Muscle layer of duodenum (tissue), 2 donors: ENCODE results near the gene PCSK5.
A peak's percentile ranks its signal among the peaks of the same experiment; 100 is the strongest.

Source experiments
- H3K27ac ChIP-seq: one replicate; pipeline ENCODE4 v1.7.0; 2013; ENCODE audit warnings: mild to moderate bottlenecking, low read length
- H3K27me3 ChIP-seq: one replicate; pipeline ENCODE4 v1.7.0; 2013; ENCODE audit warnings: low read depth, mild to moderate bottlenecking, control low read depth, low read length
- H3K36me3 ChIP-seq, 2 donors: one replicate each; pipeline ENCODE4 v1.7.0; 2013; ENCODE audit warnings: low read length in 2 of 2, control low read depth in 1 of 2, mild to moderate bottlenecking in 1 of 2; ENCODE audit not compliant: insufficient read depth in 2 of 2, control insufficient read depth in 1 of 2
- H3K4me1 ChIP-seq, 2 donors: one replicate each; pipeline ENCODE4 v1.7.0; 2013; ENCODE audit warnings: low read length in 2 of 2, mild to moderate bottlenecking in 2 of 2, control low read depth in 1 of 2, moderate library complexity in 1 of 2; ENCODE audit not compliant: insufficient read depth in 2 of 2, control insufficient read depth in 1 of 2
- H3K4me3 ChIP-seq, 2 donors: one replicate each; pipeline ENCODE4 v1.7.0; 2013; ENCODE audit warnings: low read length in 2 of 2, low read depth in 1 of 2, mild to moderate bottlenecking in 1 of 2
- H3K9me3 ChIP-seq, 2 donors: one replicate each; pipeline ENCODE4 v1.7.0; 2013; ENCODE audit warnings: low read length in 2 of 2, control low read depth in 1 of 2, mild to moderate bottlenecking in 1 of 2; ENCODE audit not compliant: control insufficient read depth in 1 of 2
- donor health status: healthy.

The PCSK5 gene

GRCh38 chr9:76366275-76366674, 475.8 kb downstream of the PCSK5 start:
- no peak overlapping the region for H3K4me3 ChIP-seq
- no peaks in the 10 kb centered on the region for H3K36me3 ChIP-seq
- H3K9me3 ChIP-seq: no peaks in the 10 kb centered on the region
- H3K27me3 ChIP-seq: no peaks in the 10 kb centered on the region
- no peaks in the 10 kb centered on the region for H3K4me1 ChIP-seq
- H3K27ac ChIP-seq: no peak overlapping the region

DNA sequence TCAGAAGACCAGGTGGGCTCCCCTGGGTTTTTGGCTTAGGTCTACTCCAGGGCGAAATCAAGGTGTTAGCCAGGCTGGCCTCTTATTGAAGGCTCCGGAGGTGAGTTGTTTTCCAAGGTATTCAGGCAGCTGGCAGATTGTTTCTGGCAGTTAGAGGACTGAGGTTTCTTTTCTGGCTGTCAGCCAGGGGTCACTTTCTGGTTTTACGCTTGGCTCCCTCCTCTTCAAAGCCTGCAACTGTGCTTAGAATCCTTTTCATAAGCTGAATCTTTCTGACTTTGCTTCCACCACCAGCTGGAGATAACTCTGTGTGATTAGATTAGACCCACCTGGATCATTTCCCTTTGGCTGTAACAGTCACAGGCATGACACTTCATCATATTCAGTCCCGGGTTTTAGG, 479.1 kb downstream of the PCSK5 start:
- Histone ChIP-seq H3K9me3 (no peaks in the 10 kb centered on the region), H3K27me3 (no peaks in the 10 kb centered on the region), H3K27ac (peak overlapping the region; percentile 56), H3K4me1 (peaks cover 15 to 27% of the 10 kb centered on the region in 2 donors), H3K36me3 (no peaks in the 10 kb centered on the region), H3K4me3 (no peak overlapping the region)

DNA sequence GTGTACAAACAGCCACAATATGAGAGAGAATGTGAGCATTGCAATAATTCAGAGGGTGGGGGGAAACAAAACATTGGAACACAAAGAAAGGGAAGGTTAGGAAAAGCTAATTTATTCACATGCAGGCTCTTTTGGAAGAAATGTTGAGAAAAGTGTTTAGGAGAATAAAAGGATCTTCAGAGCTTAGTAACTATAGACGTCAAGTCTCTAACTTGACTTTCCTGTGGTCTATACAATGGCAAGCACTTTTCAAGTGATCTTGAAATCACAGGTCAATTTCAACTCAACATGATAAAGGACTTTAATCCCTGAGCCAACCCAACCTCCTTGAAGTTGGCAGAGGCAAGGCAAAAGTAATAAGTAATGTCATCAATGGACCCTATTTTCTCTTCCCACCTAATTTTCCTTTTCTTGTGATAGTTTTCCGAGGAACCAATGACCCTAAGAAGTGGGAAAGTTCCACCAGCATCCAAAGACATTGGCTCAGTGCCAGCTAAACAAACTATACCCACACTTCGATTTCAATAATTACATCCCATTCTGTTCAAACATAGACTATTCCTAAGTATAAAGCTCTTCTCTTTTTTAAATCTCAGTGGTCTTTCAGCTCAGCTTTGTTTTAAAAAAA, 480.0 kb downstream of the PCSK5 start:
- peaks cover 19 to 36% of the 10 kb centered on the region in 2 donors for H3K4me1 ChIP-seq

GRCh38 chr9:76371901-76372300, 481.4 kb downstream of the PCSK5 start:
- Histone ChIP-seq H3K27ac (no peak overlapping the region), H3K4me1 (peaks cover 19 to 38% of the 10 kb centered on the region in 2 donors), H3K27me3 (no peaks in the 10 kb centered on the region), H3K9me3 (no peaks in the 10 kb centered on the region), H3K36me3 (no peaks in the 10 kb centered on the region), H3K4me3 (no peak overlapping the region)

More for the DNA sequence above, 480.0 kb downstream of the PCSK5 start:
- Histone ChIP-seq H3K4me3 (no peak overlapping the region), H3K9me3 (no peaks in the 10 kb centered on the region), H3K36me3 (no peaks in the 10 kb centered on the region), H3K27ac (no peak overlapping the region), H3K27me3 (no peaks in the 10 kb centered on the region)

DNA sequence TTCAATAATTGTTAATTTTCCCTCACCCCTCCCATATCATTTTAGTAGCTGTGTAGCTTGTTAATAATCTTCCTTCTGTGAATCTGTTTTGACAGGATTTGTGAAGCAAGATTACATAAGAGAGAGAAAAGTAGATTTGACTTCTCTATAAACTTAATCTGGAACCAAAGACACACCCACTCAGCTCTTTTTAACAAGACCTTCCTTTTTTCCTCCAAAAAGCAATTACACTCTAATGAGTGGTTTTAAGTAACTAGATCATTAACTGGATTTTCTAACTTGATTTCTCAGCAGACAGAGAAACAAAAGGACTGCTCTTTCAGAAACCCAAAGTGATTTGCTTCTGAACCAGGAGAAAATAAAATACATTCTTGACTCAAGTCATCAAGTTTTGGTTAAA, 481.9 kb downstream of the PCSK5 start:
- Histone ChIP-seq H3K27me3 (no peaks in the 10 kb centered on the region), H3K36me3 (no peaks in the 10 kb centered on the region), H3K4me3 (no peak overlapping the region), H3K9me3 (no peaks in the 10 kb centered on the region), H3K4me1 (peaks cover 19 to 38% of the 10 kb centered on the region in 2 donors), H3K27ac (peak overlapping the region; percentile 5)

GRCh38 chr9:76373173-76373783, 482.8 kb downstream of the PCSK5 start:
- Histone ChIP-seq H3K4me3 (no peak overlapping the region), H3K27ac (peak overlapping the region; percentile 73), H3K4me1 (peaks cover 19 to 38% of the 10 kb centered on the region in 2 donors), H3K36me3 (no peaks in the 10 kb centered on the region), H3K9me3 (no peaks in the 10 kb centered on the region), H3K27me3 (no peaks in the 10 kb centered on the region)

- Histone ChIP-seq H3K27ac (peak overlapping the region; percentile 73), H3K27me3 (no peaks in the 10 kb centered on the region), H3K9me3 (no peaks in the 10 kb centered on the region), H3K4me1 (peaks cover 19 to 38% of the 10 kb centered on the region in 2 donors), H3K4me3 (no peak overlapping the region), H3K36me3 (no peaks in the 10 kb centered on the region)
Observed at GRCh38 chr9:76373784-76374474, 483.5 kb downstream of the PCSK5 start.

GRCh38 chr9:76374783-76375559, 484.5 kb downstream of the PCSK5 start:
- peaks cover 19 to 38% of the 10 kb centered on the region in 2 donors for H3K4me1 ChIP-seq

DNA sequence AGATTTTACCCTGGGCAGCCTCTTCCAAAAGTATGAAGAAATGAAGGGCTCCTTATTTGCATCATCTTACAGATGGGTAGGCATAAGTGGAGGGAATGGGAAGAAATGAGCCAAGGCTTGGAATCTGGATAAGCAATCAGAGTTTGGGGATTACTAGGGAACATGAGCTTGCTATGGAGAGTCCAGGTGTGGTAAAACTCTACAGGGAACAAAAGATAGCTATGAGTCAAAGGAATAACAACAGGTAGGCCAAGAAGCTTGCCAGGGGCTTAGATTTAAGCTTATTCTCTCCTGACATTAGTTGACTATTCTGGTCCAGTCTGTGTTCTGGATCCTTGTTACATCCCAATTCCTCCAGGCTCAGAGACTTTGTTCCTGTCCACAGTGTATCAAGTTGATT, 487.3 kb downstream of the PCSK5 start:
- H3K9me3 ChIP-seq: no peaks in the 10 kb centered on the region
- no peak overlapping the region for H3K4me3 ChIP-seq
- H3K27me3 ChIP-seq: no peaks in the 10 kb centered on the region
- H3K36me3 ChIP-seq: no peaks in the 10 kb centered on the region
- no peak overlapping the region for H3K27ac ChIP-seq
- peaks cover 10 to 27% of the 10 kb centered on the region in 2 donors for H3K4me1 ChIP-seq

More at GRCh38 chr9:76374783-76375559, 484.5 kb downstream of the PCSK5 start:
- Histone ChIP-seq H3K27me3 (no peaks in the 10 kb centered on the region), H3K9me3 (no peaks in the 10 kb centered on the region), H3K27ac (peak overlapping the region; percentile 70), H3K4me3 (no peak overlapping the region), H3K36me3 (no peaks in the 10 kb centered on the region)

DNA sequence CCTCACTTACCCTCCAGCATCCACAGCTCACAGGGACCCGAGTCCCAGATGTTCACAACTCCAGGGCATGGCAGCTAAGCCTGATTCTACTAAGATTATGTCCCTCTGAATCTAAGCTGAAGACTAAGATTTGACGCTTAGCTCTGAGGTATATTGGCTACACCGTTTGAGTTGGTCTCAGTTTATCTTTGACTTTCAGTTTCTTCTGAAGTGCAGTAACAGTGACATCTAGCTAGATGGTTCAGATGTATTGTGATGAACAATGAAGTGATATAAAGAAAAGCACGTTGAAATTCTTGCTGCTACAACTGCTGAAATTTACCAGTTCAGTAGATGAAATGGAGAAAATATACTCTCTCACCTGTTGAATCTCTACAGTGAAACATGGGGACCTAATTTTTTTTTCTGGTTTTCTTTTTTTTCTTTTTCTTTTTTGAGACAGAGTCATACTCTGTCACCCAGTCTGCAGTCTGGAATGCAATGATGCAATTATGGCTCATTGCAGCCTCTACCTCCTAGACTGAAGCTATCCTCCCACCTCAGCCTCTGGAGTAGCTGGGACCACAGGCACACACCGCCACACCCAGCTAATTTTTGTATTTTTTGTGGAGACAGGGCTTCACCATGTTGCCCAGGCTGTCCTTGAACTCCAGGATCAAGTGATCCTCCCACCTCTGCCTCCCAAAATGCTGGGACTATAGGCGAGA, 488.0 kb downstream of the PCSK5 start:
- no peaks in the 10 kb centered on the region for H3K36me3 ChIP-seq

More for the DNA sequence above, 488.0 kb downstream of the PCSK5 start:
- Histone ChIP-seq H3K9me3 (no peaks in the 10 kb centered on the region), H3K27me3 (no peaks in the 10 kb centered on the region), H3K4me1 (peaks cover 7 to 21% of the 10 kb centered on the region in 2 donors), H3K4me3 (no peak overlapping the region), H3K27ac (no peak overlapping the region)
